PC-3 (cell line): ENCODE results near the gene GRK3.

Experiments
- EZH2 ChIP-seq: fragments of 300-600 bp; sonication (generic); IDR thresholded peaks from one replicate; pipeline ENCODE4 v1.6.1; 2017; ENCODE audit warnings: antibody characterized with exemption, mild to moderate bottlenecking, low read length; ENCODE audit not compliant: unreplicated experiment
- TF ChIP-seq, protein P1 (sequence below): fragments of 300-600 bp; sonication (generic); conservative IDR thresholded peaks from 2 replicates; pipeline ENCODE4 v1.5.1; 2017; ENCODE audit warnings: antibody characterized with exemption, low read depth, mild to moderate bottlenecking, low read length

DNA sequence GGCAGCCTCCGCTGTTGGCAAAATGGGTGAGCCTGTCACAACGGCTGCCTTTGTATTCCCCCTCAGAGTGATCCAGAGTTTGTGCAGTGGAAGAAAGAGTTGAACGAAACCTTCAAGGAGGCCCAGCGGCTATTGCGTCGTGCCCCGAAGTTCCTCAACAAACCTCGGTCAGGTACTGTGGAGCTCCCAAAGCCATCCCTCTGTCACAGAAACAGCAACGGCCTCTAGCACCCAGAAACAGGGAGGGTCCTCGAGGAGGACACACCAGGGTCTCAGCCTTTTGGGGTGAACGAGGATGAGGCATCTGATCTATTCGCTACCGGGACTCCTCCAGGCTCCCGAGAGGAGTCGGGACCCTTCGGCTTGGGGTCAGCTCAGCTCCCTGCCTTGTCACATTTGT, 157.7 kb downstream of the GRK3 start:
- TF ChIP-seq, protein P1, sequence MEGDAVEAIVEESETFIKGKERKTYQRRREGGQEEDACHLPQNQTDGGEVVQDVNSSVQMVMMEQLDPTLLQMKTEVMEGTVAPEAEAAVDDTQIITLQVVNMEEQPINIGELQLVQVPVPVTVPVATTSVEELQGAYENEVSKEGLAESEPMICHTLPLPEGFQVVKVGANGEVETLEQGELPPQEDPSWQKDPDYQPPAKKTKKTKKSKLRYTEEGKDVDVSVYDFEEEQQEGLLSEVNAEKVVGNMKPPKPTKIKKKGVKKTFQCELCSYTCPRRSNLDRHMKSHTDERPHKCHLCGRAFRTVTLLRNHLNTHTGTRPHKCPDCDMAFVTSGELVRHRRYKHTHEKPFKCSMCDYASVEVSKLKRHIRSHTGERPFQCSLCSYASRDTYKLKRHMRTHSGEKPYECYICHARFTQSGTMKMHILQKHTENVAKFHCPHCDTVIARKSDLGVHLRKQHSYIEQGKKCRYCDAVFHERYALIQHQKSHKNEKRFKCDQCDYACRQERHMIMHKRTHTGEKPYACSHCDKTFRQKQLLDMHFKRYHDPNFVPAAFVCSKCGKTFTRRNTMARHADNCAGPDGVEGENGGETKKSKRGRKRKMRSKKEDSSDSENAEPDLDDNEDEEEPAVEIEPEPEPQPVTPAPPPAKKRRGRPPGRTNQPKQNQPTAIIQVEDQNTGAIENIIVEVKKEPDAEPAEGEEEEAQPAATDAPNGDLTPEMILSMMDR = no peak
- no peak for TF ChIP-seq EZH2
